HUES64 (cell line): ENCODE data around the gene DDI1.
"Not testable (repeated sequence)": the region's sequence is repeated elsewhere in the genome, so short reads cannot be mapped to it uniquely, and the experiment has no call there.

Source experiments
- H3K27ac ChIP-seq: 2 replicates; pipeline ENCODE4 v1.7.0; 2013; ENCODE audit warnings: low read depth, low read length, inconsistent platforms
- H3K27me3 ChIP-seq: 2 replicates; pipeline ENCODE4 v1.6.1; 2013; ENCODE audit warnings: mild to moderate bottlenecking, low read length; ENCODE audit not compliant: insufficient read depth
- H3K36me3 ChIP-seq: 2 replicates; pipeline ENCODE4 v1.6.1; 2013; ENCODE audit warnings: mild to moderate bottlenecking, low read length; ENCODE audit not compliant: insufficient read depth
- H3K4me1 ChIP-seq: 2 replicates; pipeline ENCODE4 v1.6.1; 2013; ENCODE audit warnings: mild to moderate bottlenecking, low read length, moderate library complexity; ENCODE audit not compliant: insufficient read depth
- H3K4me3 ChIP-seq: 2 replicates; pipeline ENCODE4 v1.5.1; 2013; ENCODE audit warnings: mild to moderate bottlenecking, low read length, moderate library complexity
- H3K9ac ChIP-seq: 2 replicates; pipeline ENCODE4 v1.6.1; 2013; ENCODE audit warnings: mild to moderate bottlenecking, low read depth, low read length
- H3K9me3 ChIP-seq: 2 replicates; pipeline ENCODE4 v1.6.1; 2013; ENCODE audit warnings: low read depth, low read length; ENCODE audit not compliant: insufficient read depth
- WGBS: fragments of 150-250, 120-280 bp; methylation state at CpG from one replicate; pipeline ENCODE4 v1.1.7; 2013; ENCODE audit warnings: missing lambda C conversion rate; 5-methylcytosine and 5-hydroxymethylcytosine counted together

Gene DDI1

GRCh38 chr11:104043142-104043541 is 6.7 kb downstream of the DDI1 start:
- Histone ChIP-seq H3K36me3 (no peaks in the 10 kb centered on the region), H3K9ac (no peak overlapping the region), H3K27me3 (no peaks in the 10 kb centered on the region), H3K27ac (no peak overlapping the region), H3K4me3 (no peak overlapping the region), H3K9me3 (no peaks in the 10 kb centered on the region), H3K4me1 (no peaks in the 10 kb centered on the region)
- WGBS, result 86% methylated on average over 4 of the region's 4 CpGs

DNA sequence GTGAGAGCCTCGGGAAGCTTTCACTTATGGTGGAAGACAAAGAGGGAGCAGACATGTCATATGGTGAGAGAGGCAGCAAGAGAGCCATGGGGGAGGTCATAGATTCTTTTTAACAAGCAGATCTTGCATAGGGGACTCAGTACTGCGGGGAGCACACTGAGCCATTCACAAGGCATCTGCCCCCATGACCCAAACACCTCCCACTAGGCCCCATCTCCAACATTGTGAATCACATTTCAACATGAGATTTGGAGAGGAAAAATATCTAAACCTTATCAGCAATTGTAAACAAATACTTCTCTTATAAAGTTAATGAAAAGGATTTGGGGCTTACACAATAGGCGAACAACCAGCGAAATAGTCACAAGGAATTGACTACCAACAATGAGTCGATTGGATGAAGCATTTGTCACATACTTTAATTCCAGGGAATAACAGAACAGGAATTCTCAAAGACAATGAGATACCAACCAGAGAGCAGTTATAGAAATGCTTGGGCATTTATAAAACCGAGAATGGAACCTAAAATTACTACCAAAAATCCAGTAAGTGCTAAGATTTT is 7.3 kb downstream of the DDI1 start:
- Histone ChIP-seq H3K4me1 (no peaks in the 10 kb centered on the region), H3K27me3 (no peaks in the 10 kb centered on the region), H3K4me3 (no peak overlapping the region), H3K9ac (no peak overlapping the region), H3K27ac (no peak overlapping the region), H3K9me3 (no peaks in the 10 kb centered on the region), H3K36me3 (no peaks in the 10 kb centered on the region)
- 93% methylated on average over 6 of the region's 6 CpGs for WGBS

DNA sequence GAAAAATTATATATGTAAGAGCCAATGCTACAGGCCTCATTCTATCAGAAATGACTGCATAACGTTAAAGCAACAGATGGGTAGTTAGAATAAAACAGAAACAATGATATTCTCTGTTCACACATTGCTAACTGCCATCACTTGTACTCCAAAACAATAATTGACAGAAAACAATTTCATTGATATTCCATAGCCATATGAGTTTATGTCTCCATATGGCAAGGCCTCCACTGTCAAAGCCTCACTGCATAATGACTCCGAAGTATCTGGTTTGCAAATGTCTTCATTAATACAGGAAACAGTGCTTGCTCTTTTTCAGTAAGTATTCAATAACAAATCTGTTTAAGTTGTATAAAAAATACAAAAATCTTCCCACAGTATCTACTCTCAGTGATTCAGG is 9.9 kb downstream of the DDI1 start:
- Histone ChIP-seq H3K9ac (no peak overlapping the region), H3K4me1 (no peaks in the 10 kb centered on the region), H3K27me3 (no peaks in the 10 kb centered on the region), H3K9me3 (no peaks in the 10 kb centered on the region), H3K27ac (no peak overlapping the region), H3K36me3 (no peaks in the 10 kb centered on the region), H3K4me3 (no peak overlapping the region)
- WGBS, result 80% methylated on average over 1 of the region's 2 CpGs

DNA sequence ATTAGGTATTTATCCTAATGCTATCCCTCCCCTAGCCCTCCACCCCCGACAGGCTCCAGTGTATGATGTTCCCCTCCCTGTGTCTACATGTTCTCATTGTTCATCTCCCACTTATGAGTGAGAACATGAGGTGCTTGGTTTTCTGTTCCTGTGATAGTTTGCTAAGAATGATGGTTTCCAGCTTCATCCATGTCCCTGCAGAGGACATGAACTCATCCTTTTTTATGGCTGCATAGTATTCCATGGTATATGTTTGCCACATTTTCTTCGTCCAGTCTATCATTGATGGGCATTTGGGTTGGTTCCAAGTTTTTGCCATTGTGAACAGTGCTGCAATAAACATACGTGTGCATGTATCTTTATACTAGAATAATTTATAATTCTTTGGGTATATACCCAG is 10.4 kb downstream of the DDI1 start:
- WGBS, result 93% methylated on average over 2 of the region's 3 CpGs
- H3K36me3 ChIP-seq, result not testable (repeated sequence)

DNA sequence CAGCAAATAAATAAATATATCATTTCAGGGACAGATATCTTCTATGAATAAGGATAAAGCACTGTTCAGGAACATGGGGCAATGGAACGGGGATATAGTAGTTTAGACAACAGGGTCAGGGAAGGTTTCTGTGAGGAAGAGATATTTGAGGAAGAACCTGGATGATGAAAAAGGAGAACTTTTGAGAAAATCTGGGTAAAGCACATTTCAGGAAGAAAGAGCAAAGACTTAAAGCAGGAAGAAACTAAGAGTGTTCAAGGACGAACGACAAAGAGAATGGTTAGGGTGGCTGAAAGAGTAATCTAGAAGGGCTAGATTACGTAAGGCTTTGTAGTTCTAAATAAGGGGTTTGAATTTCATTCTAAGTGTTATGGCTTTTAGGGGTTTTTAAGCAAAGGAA is 12.7 kb downstream of the DDI1 start:
- Histone ChIP-seq H3K9me3 (no peaks in the 10 kb centered on the region), H3K27me3 (no peaks in the 10 kb centered on the region), H3K27ac (no peak overlapping the region), H3K4me3 (no peak overlapping the region), H3K36me3 (no peaks in the 10 kb centered on the region), H3K4me1 (peaks cover 9% of the 10 kb centered on the region; the same call in 1 of the 2 replicates), H3K9ac (no peak overlapping the region)
- WGBS, result 95% methylated on average over 4 of the region's 4 CpGs

More for the DNA sequence above, 10.4 kb downstream of the DDI1 start:
- H3K9me3 ChIP-seq, H3K4me1 ChIP-seq, H3K27ac ChIP-seq, H3K27me3 ChIP-seq, H3K9ac ChIP-seq, H3K4me3 ChIP-seq: not testable (repeated sequence)

DNA sequence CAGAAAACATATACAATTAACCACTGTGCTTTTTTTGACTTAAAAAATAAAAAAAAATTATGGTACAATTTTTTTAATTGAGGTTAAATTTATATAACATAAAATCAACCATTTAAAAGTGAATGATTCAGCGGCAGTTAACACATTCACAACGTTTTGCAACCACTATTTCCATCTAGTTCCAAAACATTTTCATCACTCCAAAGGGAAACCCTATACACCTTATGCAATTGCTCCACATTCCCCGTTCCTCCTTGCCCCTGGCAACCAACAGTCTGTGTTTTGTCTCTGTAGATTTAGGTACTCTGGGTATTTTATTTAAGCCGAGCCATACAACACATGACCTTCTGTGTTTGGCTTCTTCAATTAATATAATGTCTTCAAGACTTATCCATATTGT is 15.3 kb downstream of the DDI1 start:
- 93% methylated on average over 2 of the region's 4 CpGs for WGBS
- H3K9ac ChIP-seq, result no peak overlapping the region
- no peaks in the 10 kb centered on the region for H3K36me3 ChIP-seq
- H3K4me1 ChIP-seq, result peaks cover 9% of the 10 kb centered on the region; the same call in 1 of the 2 replicates
- H3K9me3 ChIP-seq, result no peaks in the 10 kb centered on the region
- H3K27me3 ChIP-seq, result no peaks in the 10 kb centered on the region
- no peak overlapping the region for H3K4me3 ChIP-seq
- H3K27ac ChIP-seq, result no peak overlapping the region

DNA sequence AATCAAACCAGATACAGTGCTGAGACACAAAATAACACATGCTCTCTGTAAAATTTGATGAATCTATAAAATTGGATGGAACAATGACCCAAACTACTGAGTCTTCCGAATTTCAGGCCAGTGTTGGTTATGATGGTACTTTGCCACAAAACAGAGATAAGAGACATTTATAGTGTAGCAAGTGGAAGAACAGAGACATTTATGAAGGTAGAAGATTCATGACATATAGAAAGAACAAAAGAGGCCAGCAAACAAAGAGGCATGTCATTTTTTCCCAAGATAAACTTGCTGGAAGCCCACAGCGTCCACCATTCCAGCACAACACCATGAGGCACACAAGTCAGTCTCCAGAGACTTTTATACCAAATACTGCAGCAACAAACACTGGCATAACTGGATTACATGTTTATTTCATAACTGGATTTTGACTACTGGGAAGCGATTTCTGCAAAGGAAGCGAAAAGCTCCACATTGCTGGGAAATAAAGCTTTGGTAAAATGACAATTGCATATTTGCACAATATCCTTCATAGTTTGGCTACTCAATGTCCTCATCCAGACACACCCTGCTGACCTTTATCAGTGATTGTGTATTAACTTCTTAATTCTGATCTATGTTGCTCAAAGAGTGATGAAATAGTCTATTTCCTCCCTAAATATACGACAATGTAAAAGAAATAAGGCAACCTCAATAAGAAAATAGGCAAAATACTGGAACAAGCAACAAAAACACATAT is 17.5 kb downstream of the DDI1 start:
- Histone ChIP-seq H3K27me3 (no peaks in the 10 kb centered on the region), H3K36me3 (no peaks in the 10 kb centered on the region), H3K9me3 (no peaks in the 10 kb centered on the region), H3K4me1 (peaks cover 9% of the 10 kb centered on the region; the same call in 1 of the 2 replicates), H3K27ac (no peak overlapping the region), H3K4me3 (no peak overlapping the region), H3K9ac (no peak overlapping the region)
- whole genome bisulfite sequencing, result 75% methylated on average over 4 of the region's 5 CpGs

DNA sequence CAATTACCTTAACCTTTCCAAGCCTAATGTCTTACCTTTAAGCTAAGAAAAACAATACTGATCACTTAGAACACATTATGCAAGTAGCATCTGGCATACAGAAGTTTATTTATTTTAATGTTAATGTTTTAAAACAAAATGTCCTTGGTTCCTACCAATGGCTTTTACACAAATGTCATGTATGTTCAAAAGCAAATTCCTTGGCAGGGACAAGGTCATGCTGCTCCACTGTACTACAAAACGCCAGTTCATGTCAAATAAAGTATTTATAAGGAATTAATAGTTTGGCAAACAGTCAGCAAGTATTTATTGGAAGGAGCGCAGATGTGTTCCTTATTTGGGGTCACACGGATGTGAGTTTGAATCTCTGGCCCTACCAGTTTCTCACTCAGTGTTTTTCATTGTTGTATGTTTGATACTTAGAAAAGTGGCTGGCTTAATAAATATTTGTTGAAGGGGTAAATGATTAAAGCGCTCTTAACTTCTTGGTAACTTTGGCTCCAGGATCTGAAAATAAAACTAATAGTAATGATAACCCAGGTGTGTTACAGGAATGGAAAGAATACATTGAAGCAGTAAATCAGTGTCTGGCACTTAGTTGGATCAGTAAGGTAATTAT is 18.6 kb downstream of the DDI1 start:
- Histone ChIP-seq H3K36me3 (no peaks in the 10 kb centered on the region), H3K4me3 (no peak overlapping the region), H3K27me3 (no peaks in the 10 kb centered on the region), H3K4me1 (peaks cover 16% of the 10 kb centered on the region; the same call in 1 of the 2 replicates), H3K9me3 (no peaks in the 10 kb centered on the region), H3K27ac (no peak overlapping the region), H3K9ac (no peak overlapping the region)
- WGBS, result 98% methylated on average over 4 of the region's 4 CpGs

GRCh38 chr11:104055596-104055995 is 19.2 kb downstream of the DDI1 start:
- H3K36me3 ChIP-seq, result no peaks in the 10 kb centered on the region
- H3K9me3 ChIP-seq, result no peaks in the 10 kb centered on the region
- H3K27ac ChIP-seq, result no peak overlapping the region
- no peak overlapping the region for H3K9ac ChIP-seq
- WGBS, result 100% methylated on average over 1 of the region's 1 CpG
- H3K27me3 ChIP-seq, result no peaks in the 10 kb centered on the region
- no peak overlapping the region for H3K4me3 ChIP-seq
- peaks cover 21% of the 10 kb centered on the region for H3K4me1 ChIP-seq

DNA sequence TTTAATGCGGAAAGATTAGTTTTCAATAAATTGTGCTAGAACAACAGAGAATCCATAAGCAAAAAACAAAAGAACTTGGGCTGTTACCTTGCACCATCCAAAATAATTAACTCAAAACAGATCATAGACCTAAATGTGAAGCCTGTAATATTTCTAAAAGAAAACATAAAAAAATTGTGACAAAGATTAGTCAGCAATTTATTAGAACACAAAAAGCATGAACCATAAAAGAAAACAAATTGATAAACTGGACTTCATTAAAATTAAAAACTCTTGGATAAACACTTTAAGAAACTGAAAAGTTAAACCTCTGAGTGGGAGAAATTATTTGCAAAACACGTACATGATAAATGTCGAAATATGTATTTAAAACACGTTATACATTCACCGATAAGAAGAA is 21.5 kb downstream of the DDI1 start:
- Histone ChIP-seq H3K4me3 (no peak overlapping the region), H3K4me1 (peaks cover 15% of the 10 kb centered on the region), H3K27ac (no peak overlapping the region), H3K9me3 (no peaks in the 10 kb centered on the region), H3K27me3 (no peaks in the 10 kb centered on the region), H3K9ac (no peak overlapping the region), H3K36me3 (no peaks in the 10 kb centered on the region)
- WGBS, result 100% methylated on average over 1 of the region's 5 CpGs

DNA sequence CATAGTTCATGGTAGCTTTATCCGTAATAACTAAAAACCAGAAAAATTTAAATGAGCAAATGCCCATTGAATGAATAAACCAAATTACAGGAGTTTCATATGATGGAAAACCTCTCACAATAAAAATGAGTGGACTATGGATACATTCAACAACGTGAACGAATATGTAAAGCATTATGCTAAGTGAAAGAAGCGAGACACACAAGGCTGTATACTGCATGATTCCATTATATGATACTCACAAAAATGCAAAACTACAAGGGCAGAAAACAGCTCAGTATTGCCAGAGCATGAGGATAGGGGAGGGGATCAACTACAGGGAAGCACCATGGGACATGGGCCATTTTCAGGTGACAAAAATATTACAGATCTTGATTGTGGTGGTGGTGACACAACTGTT is 22.2 kb downstream of the DDI1 start:
- 98% methylated on average over 4 of the region's 4 CpGs for WGBS
- H3K27ac ChIP-seq, result no peak overlapping the region
- H3K27me3 ChIP-seq, result no peaks in the 10 kb centered on the region
- H3K4me1 ChIP-seq, result peaks cover 12% of the 10 kb centered on the region
- H3K9me3 ChIP-seq, result no peaks in the 10 kb centered on the region
- H3K9ac ChIP-seq, result no peak overlapping the region
- H3K4me3 ChIP-seq, result no peak overlapping the region
- no peaks in the 10 kb centered on the region for H3K36me3 ChIP-seq
